Pancreas (tissue), 10 donors: ENCODE results near the gene SLC43A3. TPM values are rescaled to one million over a fixed set of nuclear protein-coding genes. Genes with fewer than 3 reads are reported as not detected.

Experiments used
- ATAC-seq, 4 donors: fragments of 200-7000 bp; cut with Tn5 transposase; one replicate each; pipeline versions ENCODE4 v1.8.0 to v1.9.1; 2020; ENCODE audit warnings: mild to moderate bottlenecking in 4 of 4, moderate library complexity in 4 of 4
- DNase-seq, 6 donors: peaks; one replicate each; pipeline ENCODE4 v3.0.0-alpha.2; 2020
- FAIRE-seq: peaks from 2 replicates; lab custom pipeline; 2012; peaks lifted over from hg19 to GRCh38; lab: Jason Lieb, UNC
- H3K27ac ChIP-seq, 4 donors: fragments of 200-600 bp; sonication (generic); 1 replicate in 3 of 4; 2 replicates in 1 of 4; pipeline versions ENCODE4 v1.5.0 to v1.8.0; 2020
- H3K27me3 ChIP-seq, 4 donors: fragments of 200-600 bp; one replicate each; pipeline ENCODE4 v1.8.0; 2021
- H3K36me3 ChIP-seq, 3 donors: fragments of 200-600 bp; sonication (generic) in 1 of 3; one replicate each; pipeline versions ENCODE4 v1.5.0 to v1.8.0; 2020 to 2021
- H3K4me1 ChIP-seq, 3 donors: fragments of 200-600 bp; one replicate each; pipeline ENCODE4 v1.8.0; 2021
- H3K4me3 ChIP-seq, 4 donors: fragments of 200-600 bp; sonication (generic) in 2 of 4; one replicate each; pipeline versions ENCODE4 v1.5.0 to v1.8.0; 2020 to 2021
- H3K9me3 ChIP-seq, 4 donors: fragments of 200-600 bp; one replicate each; pipeline ENCODE4 v1.8.0; 2021
- WGBS, 2 donors: extraction: QIAGEN DNeasy Blood & Tissue Kit; methylation state at CpG; one replicate each; pipeline ENCODE4 v1.1.7; 2013; 5-methylcytosine and 5-hydroxymethylcytosine counted together
- intact Hi-C, 3 donors: fragments of 100-400 bp; cut with DNase I; formaldehyde crosslinking; loops; one replicate each; pipeline versions ENCODE4 v1.11.1 to v1.14.2; 2022
- polyA plus RNA-seq, 2 donors: library from polyadenylated mRNA; stranded (reverse); fragments of 200-250 nt; gene quantifications; one replicate each; pipeline ENCODE4 v1.2.3, GENCODE V29; 2013
- total RNA-seq, 6 donors: library from RNA; stranded (reverse); fragmentation: NEBNext Ultra II Directional in 4 of 6; extraction: Animal tissue kit (Norgen Biotek cat#: 25700) in 4 of 6; gene quantifications; one replicate each; pipeline versions ENCODE4 v1.2.1 to v1.2.4, GENCODE V29; 2021 to 2023
- TF ChIP-seq, protein P1 (sequence below), 4 donors: fragments of 200-600 bp; sonication (generic) in 3 of 4; IDR thresholded peaks; one replicate each; pipeline versions ENCODE4 v1.5.0 to v1.8.0; 2021; ENCODE audit warnings: antibody characterized with exemption in 4 of 4
- donor health status: healthy with polysubstance abuse.
- donor health status: DM: no; HTN: no; CAD: no; lungs with moderate emphysema.
- donor health status: DM: no; HTN: no; CAD: no.
- donor health status: control.
- donor health status: control.
- donor health status: Bipolar disorder and iron deficiency.
- donor health status: DM: yes; HTN: yes; CAD: no.
- donor health status: DM: no; HTN: no; CAD: no.
- donor health status: DM: no; HTN: no; CAD: no.
- donor health status: DM: yes; HTN: yes; CAD: no.

The SLC43A3 gene
- total and polyA plus RNA-seq, 8 donors = 6.7 to 34.9 (median 13.7) TPM

DNA sequence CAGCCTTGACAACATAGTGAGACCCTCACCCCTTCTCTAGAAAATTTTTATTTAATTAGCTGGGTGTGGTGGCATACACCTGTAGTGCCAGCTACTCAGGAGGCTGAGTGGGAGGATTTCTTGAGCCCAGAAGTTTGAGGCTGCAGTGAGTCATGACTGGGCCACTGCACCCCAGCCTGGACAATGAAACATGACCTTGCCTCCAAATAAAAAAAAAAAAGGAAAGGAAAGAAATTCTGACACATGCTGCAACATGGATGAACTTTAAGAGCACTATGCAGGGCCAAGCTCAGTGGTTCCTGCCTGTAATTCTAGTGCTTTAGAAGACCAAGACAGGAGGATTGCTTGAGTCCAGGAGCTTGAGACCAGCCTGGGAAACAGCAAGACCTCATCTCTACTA, 8.8 kb downstream of the SLC43A3 start:
- no peak overlapping the region for H3K4me3 ChIP-seq
- ATAC-seq (no peak), DNase-seq (no peak), FAIRE-seq (no peak)
- intact Hi-C loops = no loop called here
- H3K27ac ChIP-seq = no peak overlapping the region
- H3K36me3 ChIP-seq = peaks cover 0 to 9% (median 6%) of the 10 kb centered on the region in 3 donors
- TF ChIP-seq, protein P1, sequence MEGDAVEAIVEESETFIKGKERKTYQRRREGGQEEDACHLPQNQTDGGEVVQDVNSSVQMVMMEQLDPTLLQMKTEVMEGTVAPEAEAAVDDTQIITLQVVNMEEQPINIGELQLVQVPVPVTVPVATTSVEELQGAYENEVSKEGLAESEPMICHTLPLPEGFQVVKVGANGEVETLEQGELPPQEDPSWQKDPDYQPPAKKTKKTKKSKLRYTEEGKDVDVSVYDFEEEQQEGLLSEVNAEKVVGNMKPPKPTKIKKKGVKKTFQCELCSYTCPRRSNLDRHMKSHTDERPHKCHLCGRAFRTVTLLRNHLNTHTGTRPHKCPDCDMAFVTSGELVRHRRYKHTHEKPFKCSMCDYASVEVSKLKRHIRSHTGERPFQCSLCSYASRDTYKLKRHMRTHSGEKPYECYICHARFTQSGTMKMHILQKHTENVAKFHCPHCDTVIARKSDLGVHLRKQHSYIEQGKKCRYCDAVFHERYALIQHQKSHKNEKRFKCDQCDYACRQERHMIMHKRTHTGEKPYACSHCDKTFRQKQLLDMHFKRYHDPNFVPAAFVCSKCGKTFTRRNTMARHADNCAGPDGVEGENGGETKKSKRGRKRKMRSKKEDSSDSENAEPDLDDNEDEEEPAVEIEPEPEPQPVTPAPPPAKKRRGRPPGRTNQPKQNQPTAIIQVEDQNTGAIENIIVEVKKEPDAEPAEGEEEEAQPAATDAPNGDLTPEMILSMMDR (IDR thresholded peaks at IDR 0.05) = no peak
- H3K27me3 ChIP-seq = no peaks in the 10 kb centered on the region
- no peaks in the 10 kb centered on the region for H3K4me1 ChIP-seq
- no peaks in the 10 kb centered on the region for H3K9me3 ChIP-seq

DNA sequence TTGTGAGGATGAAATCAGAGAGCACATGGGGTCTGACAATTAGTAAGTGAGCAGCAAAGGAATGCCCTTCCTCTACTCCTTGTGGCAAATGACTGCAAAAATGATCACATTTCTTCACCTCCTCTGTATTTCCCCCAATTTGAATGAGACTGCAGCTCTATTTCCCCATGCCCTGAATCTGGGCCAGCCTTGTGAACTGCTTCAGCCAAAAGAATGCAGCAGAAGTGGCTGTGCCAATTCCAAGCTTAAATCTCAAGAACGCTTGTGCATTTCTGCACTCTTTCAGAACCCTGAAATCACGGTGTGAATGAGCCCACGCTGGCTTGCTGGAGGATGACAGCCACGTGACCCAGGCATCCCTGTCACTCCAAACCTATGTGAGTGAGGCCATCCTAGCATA, 9.9 kb downstream of the SLC43A3 start:
- Histone ChIP-seq H3K9me3 (no peaks in the 10 kb centered on the region), H3K4me3 (no peak overlapping the region), H3K4me1 (no peaks in the 10 kb centered on the region), H3K36me3 (peaks cover 0 to 9% (median 6%) of the 10 kb centered on the region in 3 donors), H3K27me3 (no peaks in the 10 kb centered on the region), H3K27ac (no peak overlapping the region)
- DNase-seq (no peak), FAIRE-seq (no peak), ATAC-seq (peak in 1 of 4 donors; percentile 37)
- TF ChIP-seq, protein P1 (IDR thresholded peaks at IDR 0.05) = no peak
- intact Hi-C loops = no loop called here
- 74 to 86% methylated on average over 4 of the region's 4 CpGs for WGBS, 2 donors

DNA sequence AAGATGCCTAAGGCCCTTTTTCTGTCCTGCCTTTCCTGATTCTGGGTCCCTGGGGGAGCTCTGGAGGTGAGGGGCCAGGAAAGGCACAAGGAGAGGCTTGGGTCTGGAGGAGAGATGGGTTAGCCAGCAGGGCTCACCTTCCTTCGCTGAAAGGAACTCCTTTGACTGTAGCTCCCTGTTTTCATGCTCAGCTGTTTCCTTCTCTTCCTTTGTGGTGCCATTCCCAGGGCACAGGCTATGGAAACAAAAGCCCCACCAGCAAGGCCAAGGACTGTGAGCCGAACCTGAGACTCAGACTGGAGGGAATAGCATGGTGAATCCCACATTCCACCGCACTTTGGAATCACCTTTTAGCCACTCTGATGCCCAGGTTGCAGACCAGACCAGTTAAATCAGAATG, 10.5 kb downstream of the SLC43A3 start:
- WGBS, 2 donors = 91 to 93% methylated on average over 3 of the region's 3 CpGs
- intact Hi-C loops = no loop called here
- H3K36me3 ChIP-seq = peaks cover 0 to 9% (median 6%) of the 10 kb centered on the region in 3 donors

DNA sequence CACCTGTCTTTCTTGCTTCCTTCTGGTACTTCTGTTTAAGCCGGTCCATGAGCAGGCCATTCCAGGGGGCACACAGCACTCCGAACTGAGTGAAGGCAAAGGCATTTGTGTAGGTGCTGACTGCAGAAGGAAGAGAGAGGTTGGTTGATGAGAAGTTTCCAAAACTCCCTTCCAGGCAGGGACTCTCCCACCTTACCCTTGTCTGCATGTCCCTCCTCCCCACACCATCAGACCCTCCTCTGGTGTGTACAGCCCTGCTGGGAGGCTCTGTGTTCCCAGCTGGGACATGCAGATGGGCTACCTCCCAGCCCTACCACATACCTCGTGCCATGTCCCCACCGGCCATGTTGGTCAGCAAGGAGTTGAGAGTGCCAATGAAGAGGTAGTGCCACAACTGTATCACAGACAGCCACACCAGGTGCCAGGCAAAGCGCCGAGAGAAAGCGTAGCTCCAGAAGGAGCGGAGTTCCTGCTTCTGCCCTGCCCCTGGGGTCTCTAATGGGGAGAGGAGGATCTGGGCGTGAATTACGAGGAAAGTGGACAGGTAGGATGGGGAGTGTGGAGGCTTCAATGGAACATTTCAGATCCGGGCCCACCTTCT, 12.2 kb downstream of the SLC43A3 start:
- 94 to 96% methylated on average over 11 of the region's 11 CpGs for WGBS, 2 donors
- Histone ChIP-seq H3K27ac (no peak overlapping the region), H3K4me3 (no peak overlapping the region), H3K9me3 (no peaks in the 10 kb centered on the region), H3K36me3 (peaks cover 0 to 9% (median 6%) of the 10 kb centered on the region in 3 donors), H3K27me3 (no peaks in the 10 kb centered on the region), H3K4me1 (no peaks in the 10 kb centered on the region)
- no peak for FAIRE-seq
- TF ChIP-seq, protein P1 (IDR thresholded peaks at IDR 0.05) = no peak
- DNase-seq = no peak
- ATAC-seq = no peak
- intact Hi-C loops = no loop called here

More for the DNA sequence above, 10.5 kb downstream of the SLC43A3 start:
- Histone ChIP-seq H3K4me1 (no peaks in the 10 kb centered on the region), H3K27ac (no peak overlapping the region), H3K4me3 (no peak overlapping the region), H3K9me3 (no peaks in the 10 kb centered on the region), H3K27me3 (no peaks in the 10 kb centered on the region)
- TF ChIP-seq, protein P1 (IDR thresholded peaks at IDR 0.05) = no peak
- DNase-seq (no peak), FAIRE-seq (no peak), ATAC-seq (no peak)

DNA sequence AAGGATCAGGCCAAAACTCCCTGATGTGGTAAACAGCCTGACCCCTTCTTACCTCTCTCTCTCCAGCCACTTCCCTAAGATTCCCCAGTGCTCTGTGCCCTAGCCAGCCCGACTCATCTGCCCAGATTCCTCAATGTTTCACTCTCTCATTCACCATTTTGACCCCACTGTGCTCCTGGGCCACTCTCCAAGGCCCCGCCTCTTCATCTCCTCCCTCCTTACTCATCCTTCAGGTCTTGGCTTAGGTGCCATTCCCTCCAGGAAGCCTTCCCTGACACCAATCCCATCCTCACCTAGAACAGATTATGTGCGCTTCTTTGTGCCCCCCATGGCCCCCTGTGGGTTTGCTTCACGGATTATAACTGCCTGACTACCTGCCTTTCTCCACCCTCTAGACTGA, 13.2 kb downstream of the SLC43A3 start:
- TF ChIP-seq, protein P1 (IDR thresholded peaks at IDR 0.05) = no peak
- peaks cover 0 to 9% (median 6%) of the 10 kb centered on the region in 3 donors for H3K36me3 ChIP-seq
- H3K9me3 ChIP-seq = no peaks in the 10 kb centered on the region
- ATAC-seq (no peak), FAIRE-seq (no peak), DNase-seq (no peak)
- H3K4me3 ChIP-seq = no peak overlapping the region
- intact Hi-C loops = no loop called here
- no peaks in the 10 kb centered on the region for H3K4me1 ChIP-seq
- H3K27ac ChIP-seq = no peak overlapping the region
- H3K27me3 ChIP-seq = no peaks in the 10 kb centered on the region
- WGBS, 2 donors = 86 to 90% methylated on average over 4 of the region's 4 CpGs
